OCI-LY1 (cell line): ENCODE measurements around the gene GRM2.
"Not testable (repeated sequence)": the region's sequence is repeated elsewhere in the genome, so short reads cannot be mapped to it uniquely, and the experiment has no call there.

Experiments
- H2AFZ ChIP-seq: fragments of 200-600 bp; sonication (generic), shearing (Covaris generic); 2 replicates; pipeline ENCODE4 v1.6.0; 2014; ENCODE audit warnings: antibody characterized with exemption, mild to moderate bottlenecking, low read length
- H3F3A ChIP-seq: fragments of 200-600 bp; sonication (generic), shearing (Covaris generic); 2 replicates; pipeline ENCODE4 v1.6.0; 2014; ENCODE audit warnings: mild to moderate bottlenecking, antibody characterized with exemption, low read length, moderate library complexity; ENCODE audit not compliant: insufficient read depth
- H3K27ac ChIP-seq: fragments of 200-600 bp; sonication (generic); 2 replicates; pipeline ENCODE4 v1.5.1; 2014; ENCODE audit warnings: low read length, mixed run types, mild to moderate bottlenecking, low read depth; ENCODE audit not compliant: poor library complexity, severe bottlenecking
- H3K27me3 ChIP-seq: fragments of 200-600 bp; sonication (generic); 2 replicates; pipeline ENCODE4 v1.6.0; 2014; ENCODE audit warnings: antibody characterized with exemption, mild to moderate bottlenecking, low read length, moderate library complexity; ENCODE audit not compliant: insufficient read depth
- H3K36me3 ChIP-seq: fragments of 200-600 bp; sonication (generic); 2 replicates; pipeline ENCODE4 v1.6.1; 2014; ENCODE audit warnings: mild to moderate bottlenecking, antibody characterized with exemption, low read length, moderate library complexity, mixed read lengths; ENCODE audit not compliant: insufficient read depth
- H3K4me1 ChIP-seq: fragments of 200-600 bp; sonication (generic); 2 replicates; pipeline ENCODE4 v1.5.1; 2014; ENCODE audit warnings: mild to moderate bottlenecking, low read length, moderate library complexity; ENCODE audit not compliant: insufficient read depth, severe bottlenecking
- H3K4me2 ChIP-seq: fragments of 200-600 bp; sonication (generic), shearing (Covaris generic); 2 replicates; pipeline ENCODE4 v1.6.1; 2014; ENCODE audit warnings: low read length
- H3K4me3 ChIP-seq: fragments of 200-600 bp; sonication (generic); 2 replicates; pipeline ENCODE4 v1.5.1; 2014; ENCODE audit warnings: low read length, low read depth, mild to moderate bottlenecking, mixed read lengths; ENCODE audit not compliant: poor library complexity, severe bottlenecking
- H3K79me2 ChIP-seq: fragments of 200-600 bp; shearing (Covaris generic); 2 replicates; pipeline ENCODE4 v1.6.1; 2016; ENCODE audit warnings: mixed run types, low read length, mixed read lengths; ENCODE audit not compliant: insufficient read depth
- H3K9ac ChIP-seq: fragments of 200-600 bp; sonication (generic), shearing (Covaris generic); 2 replicates; pipeline ENCODE4 v1.6.1; 2014; ENCODE audit warnings: mild to moderate bottlenecking, low read length, mixed read lengths
- H3K9me2 ChIP-seq: fragments of 200-600 bp; sonication (generic), shearing (Covaris generic); 2 replicates; pipeline ENCODE4 v1.6.1; 2014; ENCODE audit warnings: low read depth, mild to moderate bottlenecking, low read length, mixed read lengths
- H3K9me3 ChIP-seq: fragments of 200-600 bp; shearing (Covaris generic); 2 replicates; pipeline ENCODE4 v1.6.1; 2014; ENCODE audit warnings: low read length, mixed read lengths
- H4K20me1 ChIP-seq: fragments of 200-600 bp; sonication (generic), shearing (Covaris generic); 2 replicates; pipeline ENCODE4 v1.6.0; 2016; ENCODE audit warnings: mild to moderate bottlenecking, low read length; ENCODE audit not compliant: insufficient read depth
- CTCF ChIP-seq: fragments of 200-600 bp; sonication (generic), shearing (Covaris generic); IDR thresholded peaks from 2 replicates; pipeline ENCODE4 v1.5.1; 2017; ENCODE audit warnings: mild to moderate bottlenecking, antibody characterized with exemption, low read length, moderate library complexity, mixed read lengths
- EZH2 ChIP-seq: fragments of 200-600 bp; sonication (generic), shearing (Covaris generic); IDR thresholded peaks from 2 replicates; pipeline ENCODE4 v1.8.0; 2017; ENCODE audit warnings: borderline replicate concordance, mixed run types, mild to moderate bottlenecking, antibody characterized with exemption, low read length, moderate library complexity, mixed read lengths

GRM2 gene

GRCh38 chr3:51748327-51748726 is 41.5 kb downstream of the GRM2 start:
- Histone ChIP-seq H3K4me3 (no peak overlapping the region), H3K9ac (no peak overlapping the region), H2AFZ (no peak overlapping the region), H3K9me2 (no peaks in the 10 kb centered on the region), H3K4me1 (no peaks in the 10 kb centered on the region), H3K27ac (no peak overlapping the region), H3K27me3 (no peaks in the 10 kb centered on the region), H4K20me1 (no peaks in the 10 kb centered on the region), H3K79me2 (no peaks in the 10 kb centered on the region), H3K9me3 (no peaks in the 10 kb centered on the region), H3K4me2 (no peak overlapping the region), H3K36me3 (no peaks in the 10 kb centered on the region; the same call in 1 of the 2 replicates), H3F3A (no peaks in the 10 kb centered on the region)
- TF ChIP-seq EZH2, result no peak
- no peak for TF ChIP-seq CTCF

GRCh38 chr3:51750878-51751277 is 44.0 kb downstream of the GRM2 start:
- H2AFZ ChIP-seq, result no peak overlapping the region
- no peak overlapping the region for H3K4me2 ChIP-seq
- TF ChIP-seq CTCF (no peak), EZH2 (no peak)
- H3K4me3 ChIP-seq, result no peak overlapping the region
- no peaks in the 10 kb centered on the region for H3K9me2 ChIP-seq
- H3K27me3 ChIP-seq, result no peaks in the 10 kb centered on the region
- H3K4me1 ChIP-seq, result no peaks in the 10 kb centered on the region
- H3K36me3 ChIP-seq, result no peaks in the 10 kb centered on the region; the same call in 1 of the 2 replicates
- no peak overlapping the region for H3K27ac ChIP-seq
- no peak overlapping the region for H3K9ac ChIP-seq
- no peaks in the 10 kb centered on the region for H3K9me3 ChIP-seq
- H4K20me1 ChIP-seq, result no peaks in the 10 kb centered on the region
- no peaks in the 10 kb centered on the region for H3K79me2 ChIP-seq
- H3F3A ChIP-seq, result no peaks in the 10 kb centered on the region

GRCh38 chr3:51751287-51751686 is 44.4 kb downstream of the GRM2 start:
- Histone ChIP-seq H4K20me1 (no peaks in the 10 kb centered on the region), H3K9me2 (no peaks in the 10 kb centered on the region), H3K9me3 (no peaks in the 10 kb centered on the region), H3K9ac (no peak overlapping the region), H3K79me2 (no peaks in the 10 kb centered on the region), H3K27me3 (no peaks in the 10 kb centered on the region), H2AFZ (no peak overlapping the region), H3F3A (no peaks in the 10 kb centered on the region), H3K36me3 (no peaks in the 10 kb centered on the region; the same call in 1 of the 2 replicates), H3K4me1 (no peaks in the 10 kb centered on the region), H3K4me2 (no peak overlapping the region), H3K4me3 (no peak overlapping the region), H3K27ac (no peak overlapping the region)
- no peak for TF ChIP-seq CTCF
- TF ChIP-seq EZH2, result no peak

- H3K27me3 ChIP-seq, H3K4me3 ChIP-seq, H3K9me3 ChIP-seq, H3K79me2 ChIP-seq, H4K20me1 ChIP-seq, H3K36me3 ChIP-seq, H3K27ac ChIP-seq, H3F3A ChIP-seq, H2AFZ ChIP-seq, H3K9ac ChIP-seq, H3K9me2 ChIP-seq, H3K4me1 ChIP-seq: not testable (repeated sequence)
- peak overlapping the region; percentile 30; the same call in 1 of the 2 replicates for H3K4me2 ChIP-seq
Measured at GRCh38 chr3:51753763-51754750, 47.2 kb downstream of the GRM2 start.
